Head of caudate nucleus (tissue), 42 donors: Measurements from ENCODE around the gene CDKN2B.

Experiments used
- DNase-seq, 42 donors: peaks; one replicate each; pipeline versions ENCODE4 v3.0.0 to v3.0.0-alpha.2; 2020 to 2021; ENCODE audit warnings: mixed read lengths in 7 of 42
- intact Hi-C: fragments of 100-400 bp; cut with DNase I; formaldehyde crosslinking; loops from one replicate; pipeline ENCODE4 v1.15.0; 2022

The CDKN2B gene

GRCh38 chr9:21982861-21983560, 26.1 kb downstream of the CDKN2B start:
- intact Hi-C loops, result no loop called here
- no peak for DNase-seq

GRCh38 chr9:21982391-21982790, 26.7 kb downstream of the CDKN2B start:
- DNase-seq, result no peak
- intact Hi-C loops, result no loop called here

- intact Hi-C loops, result no loop called here
- DNase-seq, result no peak
These were observed 32.7 kb downstream of the CDKN2B start for GRCh38 chr9:21976334-21976875.

- peak in 18 of 42 donors; percentile 12 to 71 (median 37) for DNase-seq
- intact Hi-C loops, result no loop called here
These were observed 34.2 kb downstream of the CDKN2B start for GRCh38 chr9:21974722-21975409.

- no peak for DNase-seq
- intact Hi-C loops, result no loop called here
These were observed 34.8 kb downstream of the CDKN2B start for GRCh38 chr9:21974343-21974721.

- DNase-seq, result no peak
- intact Hi-C loops, result no loop called here
These were observed 36.7 kb downstream of the CDKN2B start for GRCh38 chr9:21972361-21972760.

GRCh38 chr9:21970800-21971640, 38.1 kb downstream of the CDKN2B start:
- intact Hi-C loops, result no loop called here

GRCh38 chr9:21969951-21970799, 38.9 kb downstream of the CDKN2B start:
- DNase-seq, result no peak

More at GRCh38 chr9:21970800-21971640, 38.1 kb downstream of the CDKN2B start:
- no peak for DNase-seq

GRCh38 chr9:21969011-21969940, 39.8 kb downstream of the CDKN2B start:
- intact Hi-C loops, result no loop called here
- DNase-seq, result no peak

More at GRCh38 chr9:21969951-21970799, 38.9 kb downstream of the CDKN2B start:
- intact Hi-C loops, result no loop called here

GRCh38 chr9:21968331-21969010, 40.6 kb downstream of the CDKN2B start:
- DNase-seq, result no peak
- intact Hi-C loops, result no loop called here

GRCh38 chr9:21967702-21968101, 41.4 kb downstream of the CDKN2B start:
- intact Hi-C loops, result no loop called here
- DNase-seq, result no peak

- intact Hi-C loops, result no loop called here
These were observed 41.9 kb downstream of the CDKN2B start for GRCh38 chr9:21967169-21967568.

GRCh38 chr9:21966140-21966851, 42.8 kb downstream of the CDKN2B start:
- DNase-seq, result no peak
- intact Hi-C loops, result no loop called here

More at GRCh38 chr9:21967169-21967568, 41.9 kb downstream of the CDKN2B start:
- no peak for DNase-seq

GRCh38 chr9:21965401-21965951, 43.6 kb downstream of the CDKN2B start:
- peak in 4 of 42 donors; percentile 12 to 43 (median 31) for DNase-seq
- intact Hi-C loops, result no loop called here

- DNase-seq, result no peak
- intact Hi-C loops, result no loop called here
These were observed 44.1 kb downstream of the CDKN2B start for GRCh38 chr9:21964925-21965385.

- no peak for DNase-seq
- intact Hi-C loops, result no loop called here
These were observed 47.5 kb downstream of the CDKN2B start for GRCh38 chr9:21961569-21961968.
